DND-41 (cell line): ENCODE data around the gene BMPR1A.

ENCODE experiments used
- CTCF ChIP-seq: IDR thresholded peaks from 2 replicates; pipeline ENCODE4 v1.5.1; 2012; ENCODE audit warnings: borderline replicate concordance, low read length, moderate library complexity, mild to moderate bottlenecking; ENCODE audit not compliant: poor library complexity, severe bottlenecking; ENCODE audit errors: extremely low read depth
- EZH2 ChIP-seq: IDR thresholded peaks from 3 replicates; pipeline ENCODE4 v1.6.1; 2012; ENCODE audit warnings: borderline replicate concordance, low read depth, mild to moderate bottlenecking, moderate library complexity, low read length, inconsistent platforms; ENCODE audit not compliant: severe bottlenecking

- TF ChIP-seq CTCF = no peak
- TF ChIP-seq EZH2 = no peak
Observed at GRCh38 chr10:86709396-86710185, 46.8 kb upstream of the BMPR1A start.
